Measurements from ENCODE around the gene CRYBG1.
"Not testable (repeated sequence)": the region's sequence is repeated elsewhere in the genome, so short reads cannot be mapped to it uniquely, and the experiment has no call there.

The CRYBG1 gene

DNA sequence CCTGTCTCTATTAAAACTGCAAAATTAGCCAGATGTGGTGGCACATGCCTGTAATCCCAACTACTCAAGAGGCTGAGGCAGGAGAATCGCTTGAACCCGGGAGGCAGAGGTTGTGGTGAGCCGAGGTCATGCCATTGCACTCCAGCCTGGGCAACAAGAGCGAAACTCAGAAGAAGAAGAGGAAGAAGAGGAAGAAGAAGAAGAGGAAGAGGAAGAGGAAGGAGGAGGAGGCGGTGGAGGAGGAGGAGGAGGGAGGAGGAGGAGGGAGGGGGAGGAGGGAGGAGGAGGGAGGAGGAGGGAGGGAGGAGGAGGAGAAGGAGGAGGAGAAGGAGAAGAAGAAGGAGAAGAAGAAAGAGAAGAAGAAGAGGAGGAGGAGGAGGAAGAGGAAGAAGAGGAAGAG, 228.4 kb downstream of the CRYBG1 start:
- DNase-seq (ENCODE audit: low spot score): not testable (repeated sequence)

DNA sequence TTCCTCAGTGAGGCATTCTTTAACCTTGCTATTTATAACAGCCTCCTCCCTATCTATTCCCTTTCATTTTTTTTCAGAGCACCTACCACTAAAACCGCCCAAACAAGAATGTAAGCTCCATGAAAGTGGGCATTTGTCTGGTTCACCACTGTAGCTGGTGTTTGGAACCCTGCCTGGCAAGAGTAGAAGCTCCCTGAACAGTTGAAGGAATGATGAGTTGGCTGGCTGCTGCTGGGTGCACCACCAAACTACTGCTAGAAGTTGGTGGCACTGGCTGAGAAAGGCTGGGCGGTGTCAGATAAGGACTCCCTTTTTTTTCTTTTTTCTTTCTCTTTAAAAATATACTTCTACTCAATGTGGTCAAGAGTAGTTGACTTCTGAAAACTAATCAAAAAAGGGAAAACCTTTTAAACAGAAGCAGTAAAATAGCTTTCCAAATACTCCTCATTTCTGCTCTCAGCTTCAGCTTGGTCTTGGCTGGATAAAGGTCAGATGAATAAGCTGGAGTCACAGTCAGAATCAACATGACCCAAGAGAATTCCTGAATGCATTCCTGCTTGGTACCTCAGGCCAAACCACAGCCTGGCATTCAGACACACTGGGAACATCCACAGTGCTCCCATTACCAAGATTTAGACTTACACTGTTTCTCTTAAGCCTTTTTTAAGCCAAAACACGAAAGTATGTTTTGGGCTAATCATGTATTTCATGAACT, 230.8 kb downstream of the CRYBG1 start:
- no peak for DNase-seq (ENCODE audit: low spot score)

DNA sequence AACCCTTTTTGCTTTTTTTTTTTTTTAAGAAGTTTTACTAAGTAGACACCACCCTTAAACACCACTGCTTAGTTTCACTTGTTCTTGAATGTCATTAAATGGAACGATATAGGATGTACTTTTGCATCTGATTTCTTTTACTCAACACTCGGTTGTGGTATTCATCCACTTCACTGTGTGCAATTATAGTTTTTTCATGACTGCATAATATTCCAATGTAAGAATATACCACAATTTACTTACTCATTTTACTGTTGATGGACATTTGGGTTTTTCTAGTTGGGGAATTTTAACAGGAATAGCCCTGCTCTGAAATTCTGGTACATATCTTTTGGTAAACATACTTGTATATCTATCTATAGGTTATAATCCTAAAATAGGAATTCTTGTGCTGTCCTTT, 238.9 kb downstream of the CRYBG1 start:
- no peak for DNase-seq (ENCODE audit: low spot score)

DNA sequence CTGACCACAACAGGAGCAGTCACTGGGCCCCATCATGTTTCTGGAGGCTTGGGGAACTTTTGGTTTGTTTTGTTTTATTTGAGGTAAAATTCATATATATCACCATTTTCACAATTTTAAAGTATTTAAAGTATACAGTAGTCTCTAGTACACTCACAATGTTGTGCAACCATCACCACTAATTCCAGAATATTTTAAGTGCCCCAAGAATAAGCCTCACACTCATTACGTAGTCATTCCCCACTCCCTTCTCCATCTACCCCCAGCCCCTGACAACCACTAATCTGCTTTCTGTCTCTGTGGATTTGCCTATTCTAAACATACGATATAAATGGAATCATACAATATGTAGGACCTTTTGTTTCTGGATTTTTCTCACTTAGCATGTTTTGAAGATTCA, 239.8 kb downstream of the CRYBG1 start:
- DNase-seq (ENCODE audit: low spot score): no peak

DNA sequence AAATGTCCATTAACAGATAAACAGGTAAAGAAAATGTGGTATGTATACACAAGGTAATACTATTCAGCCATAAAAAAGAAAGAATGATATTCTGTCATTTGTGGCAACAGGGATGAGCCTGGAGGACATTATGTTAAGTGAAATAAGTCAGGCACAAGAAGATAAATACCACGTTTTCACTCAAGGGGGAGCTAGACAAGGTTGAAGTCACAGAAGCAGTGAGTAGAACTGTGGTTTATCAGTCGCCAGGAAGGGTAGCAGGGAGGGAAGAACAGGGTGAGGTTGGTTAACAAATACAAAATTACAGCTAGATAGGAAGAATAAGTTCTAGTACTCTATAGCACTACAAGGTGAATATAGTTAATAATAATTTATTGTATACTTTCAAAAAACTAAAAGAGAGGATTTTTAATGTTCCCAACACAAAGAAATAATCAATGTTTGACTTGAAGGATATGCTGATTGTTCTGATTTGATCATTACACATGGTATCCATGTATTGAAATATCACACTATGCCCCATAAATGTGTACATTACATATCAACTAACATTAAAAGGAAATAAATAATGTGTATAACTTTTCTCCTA, 247.7 kb downstream of the CRYBG1 start:
- no peak for DNase-seq (ENCODE audit: low spot score)

DNA sequence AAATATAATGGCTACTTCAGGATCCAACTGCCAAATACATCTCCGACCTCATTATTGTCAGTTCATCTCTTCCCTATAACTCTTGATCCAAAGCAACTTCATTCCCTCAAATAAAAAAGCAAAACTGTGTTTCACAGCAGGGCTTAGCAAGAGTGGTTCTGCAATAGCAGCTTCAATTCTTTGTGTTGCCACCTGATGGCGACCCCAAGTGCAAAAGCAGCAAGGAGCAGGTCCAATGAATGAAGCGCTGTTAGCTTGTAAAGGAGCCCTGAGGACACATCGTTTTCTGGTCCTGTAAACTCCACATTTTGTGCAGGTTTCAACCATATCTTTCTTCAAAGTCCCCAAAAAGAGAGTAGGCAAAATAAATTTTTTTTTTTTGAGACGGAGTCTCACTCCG, 249.2 kb downstream of the CRYBG1 start:
- no peak for DNase-seq (ENCODE audit: low spot score)

DNA sequence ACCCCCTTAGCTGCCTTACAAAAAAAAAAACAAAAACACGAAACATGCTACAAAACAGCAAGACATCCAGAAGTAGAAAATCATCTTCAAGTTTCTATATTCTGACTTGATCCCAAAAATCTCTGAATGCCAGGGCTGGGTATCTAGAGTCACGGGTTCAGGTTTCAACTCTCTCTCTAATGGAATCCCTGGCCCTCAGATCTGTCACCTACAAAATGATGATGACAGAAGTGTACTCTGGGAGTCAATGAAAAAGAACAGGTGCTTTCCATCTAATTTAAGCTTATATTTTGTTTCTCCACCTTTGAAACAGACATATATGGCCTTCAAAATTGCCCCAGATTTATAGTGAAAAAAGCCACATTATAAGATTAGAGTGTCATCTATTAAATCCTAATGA, 250.5 kb downstream of the CRYBG1 start:
- DNase-seq (ENCODE audit: low spot score): no peak

DNA sequence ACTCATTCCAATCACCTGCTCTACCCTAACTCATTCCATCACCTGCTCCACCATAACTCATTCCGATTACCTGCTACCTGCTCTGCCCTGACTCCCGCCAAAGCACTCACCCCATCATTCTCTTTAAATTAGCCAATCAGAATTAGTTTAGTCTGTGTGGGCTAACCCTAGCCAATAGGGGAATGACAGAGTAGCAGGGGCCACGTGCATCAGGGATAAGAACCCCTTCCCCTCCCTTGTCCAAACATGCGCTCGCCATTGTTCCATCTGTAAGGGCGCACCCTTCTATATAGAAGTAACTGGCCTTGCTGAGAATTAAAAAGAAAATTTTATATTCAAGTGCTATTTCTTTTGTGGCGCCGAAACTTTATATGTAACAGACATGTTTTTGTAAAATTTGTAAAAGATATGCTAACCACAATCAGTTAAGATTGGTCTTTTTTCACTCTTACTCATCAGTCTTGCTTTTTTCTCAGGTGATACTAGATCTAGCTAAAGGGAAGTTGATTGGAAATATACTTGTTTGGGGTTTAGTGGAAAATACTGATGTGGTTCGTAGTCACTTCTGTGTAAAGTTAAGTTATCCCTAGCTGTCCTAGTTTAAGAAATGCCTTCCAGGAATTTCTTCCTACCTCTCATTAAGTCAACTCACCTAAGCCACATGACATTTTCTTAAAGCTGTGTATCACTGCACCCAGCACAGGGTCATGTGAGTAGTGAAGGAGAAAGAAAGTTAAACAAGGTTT, 252.3 kb downstream of the CRYBG1 start:
- DNase-seq (ENCODE audit: low spot score): no peak

DNA sequence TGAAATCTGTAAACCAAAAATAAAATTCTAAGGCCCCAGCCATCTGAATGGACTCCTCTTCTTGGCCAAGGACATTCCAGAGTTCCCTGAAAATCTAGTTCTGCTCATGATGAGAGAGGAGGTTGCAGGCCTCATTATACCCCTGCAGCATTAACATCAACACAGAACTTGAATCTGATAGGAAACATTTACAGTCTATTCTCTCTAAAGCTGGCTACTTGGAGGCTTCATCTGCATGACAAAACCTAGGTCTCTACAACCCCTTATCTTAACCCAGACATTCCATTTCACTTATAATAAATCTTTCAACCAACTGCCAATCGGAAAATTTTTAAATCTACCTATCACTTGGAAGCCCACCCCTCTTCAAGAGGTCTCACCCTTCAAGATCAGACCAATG, 253.1 kb downstream of the CRYBG1 start:
- DNase-seq (ENCODE audit: low spot score): no peak

DNA sequence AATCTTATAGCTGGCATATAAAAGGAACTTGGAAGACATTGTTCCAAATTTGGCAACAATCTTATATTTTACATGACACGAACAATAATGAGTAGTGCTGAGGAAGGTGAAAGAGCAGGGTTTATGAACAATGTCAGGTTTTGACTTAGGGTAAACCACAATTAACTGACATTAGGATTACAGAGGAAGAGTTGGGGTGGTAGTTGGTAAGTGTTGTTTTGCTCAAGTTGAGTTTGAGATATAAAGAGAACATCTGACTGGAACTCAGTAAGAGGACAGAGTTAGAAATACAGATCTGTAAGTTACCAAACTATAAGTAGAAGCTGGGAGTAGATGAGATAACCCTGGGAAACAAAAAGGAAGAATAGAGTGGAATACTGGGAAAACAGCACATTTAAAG, 253.6 kb downstream of the CRYBG1 start:
- DNase-seq (ENCODE audit: low spot score): no peak

DNA sequence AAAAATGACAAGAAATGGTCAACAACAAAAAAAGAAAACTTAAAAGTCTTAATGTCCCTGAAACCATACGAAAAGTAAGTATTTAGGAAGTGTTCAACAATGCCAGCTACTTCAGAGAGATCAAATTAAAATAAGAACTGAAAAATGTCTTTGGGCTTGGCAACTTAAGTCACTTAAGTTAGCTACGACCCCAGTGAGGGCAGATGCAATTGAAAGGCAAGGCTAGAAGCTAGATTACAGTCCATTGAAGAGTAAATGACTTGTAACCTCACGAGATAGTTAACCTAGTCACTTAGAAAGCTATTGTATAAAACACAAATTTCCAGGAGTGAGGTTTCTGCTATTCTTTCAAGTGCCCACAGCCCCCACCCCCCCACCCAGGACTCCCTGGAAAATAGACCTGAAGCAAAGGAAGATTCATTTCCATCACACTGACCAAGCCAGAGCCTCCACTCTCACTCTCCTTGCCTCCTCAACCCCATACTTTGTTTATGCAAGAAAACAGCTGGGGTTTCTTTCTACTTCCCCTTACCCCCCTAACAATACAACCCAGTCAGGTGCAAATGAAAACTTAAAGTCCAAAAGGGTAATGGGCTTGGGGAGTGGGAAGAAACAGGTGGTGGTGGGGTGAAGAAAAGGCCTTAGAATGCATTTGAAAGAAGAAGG, 254.2 kb downstream of the CRYBG1 start:
- no peak for DNase-seq (ENCODE audit: low spot score)

DNA sequence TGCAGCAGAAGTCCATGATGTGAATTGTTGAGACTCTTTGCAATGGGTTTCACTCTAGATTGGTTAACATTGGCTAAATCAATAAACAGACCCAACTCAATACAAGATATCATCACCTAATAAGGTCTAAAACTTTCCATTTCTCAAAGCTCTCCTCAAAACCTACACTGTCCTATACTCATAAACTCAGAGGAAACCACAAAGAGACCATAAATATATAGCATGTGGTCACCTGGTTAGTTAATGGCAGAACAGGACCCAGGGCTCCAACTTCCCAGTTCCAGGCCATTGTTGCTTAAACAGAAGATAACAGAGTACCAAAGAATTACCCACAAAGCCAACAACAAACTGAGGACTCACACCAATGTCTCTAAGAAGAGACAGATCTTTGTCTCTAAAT, 256.8 kb downstream of the CRYBG1 start:
- no peak for DNase-seq (ENCODE audit: low spot score)

DNA sequence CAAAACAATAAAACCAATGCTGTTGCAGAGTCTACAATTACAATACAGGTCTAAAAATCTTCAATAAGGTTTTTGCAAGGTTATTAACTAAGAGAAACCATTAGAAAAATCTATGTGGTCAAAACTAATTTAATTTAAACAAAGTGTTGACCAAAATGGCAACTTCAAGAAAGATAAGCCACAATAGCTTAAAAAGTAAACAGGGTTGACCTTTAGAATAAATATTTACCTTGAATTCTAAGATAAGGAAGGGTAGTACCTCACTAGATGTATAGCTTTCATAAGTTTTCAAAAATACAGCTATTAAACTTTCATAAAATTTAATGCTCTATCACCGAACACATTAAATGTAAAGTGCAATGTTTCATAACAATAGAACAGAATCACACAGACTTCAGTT, 257.3 kb downstream of the CRYBG1 start:
- DNase-seq (ENCODE audit: low spot score): no peak

DNA sequence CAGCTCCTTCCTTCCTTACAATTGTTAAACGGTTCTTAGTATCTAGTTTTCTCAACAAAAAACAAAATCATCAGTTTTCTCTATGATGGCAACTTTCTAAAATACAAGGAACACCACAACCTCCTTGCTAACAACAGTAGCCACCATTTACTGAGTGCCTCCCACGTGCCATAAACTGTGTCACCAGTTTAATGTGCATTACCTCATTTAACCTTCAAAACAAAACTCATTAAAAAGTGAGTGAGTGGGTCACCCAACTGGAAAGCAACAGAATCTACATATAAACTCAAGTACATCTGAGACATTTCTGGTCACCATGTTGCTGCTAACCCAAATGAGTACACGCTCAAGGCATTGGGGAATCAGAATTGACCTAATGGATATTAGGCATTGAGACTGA, 257.8 kb downstream of the CRYBG1 start:
- DNase-seq (ENCODE audit: low spot score): no peak

DNA sequence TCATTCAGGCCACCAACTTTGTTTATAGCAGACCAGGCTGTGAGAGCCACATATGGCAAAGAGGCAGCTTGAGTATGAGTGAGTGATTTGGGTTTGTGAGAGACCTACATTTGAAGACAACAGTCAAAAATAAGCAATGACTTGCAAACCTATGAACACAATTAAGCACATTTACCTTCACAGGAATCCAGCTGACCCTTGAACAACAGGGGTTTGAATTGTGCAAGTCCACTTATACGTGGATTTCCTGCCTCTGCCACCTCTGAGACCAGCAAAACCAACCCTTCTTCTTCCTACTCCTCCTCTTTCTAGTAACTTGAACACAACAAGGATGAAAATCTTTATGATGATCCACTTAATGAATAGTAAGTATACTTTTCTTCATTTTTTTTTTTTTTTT, 258.7 kb downstream of the CRYBG1 start:
- DNase-seq (ENCODE audit: low spot score): no peak

DNA sequence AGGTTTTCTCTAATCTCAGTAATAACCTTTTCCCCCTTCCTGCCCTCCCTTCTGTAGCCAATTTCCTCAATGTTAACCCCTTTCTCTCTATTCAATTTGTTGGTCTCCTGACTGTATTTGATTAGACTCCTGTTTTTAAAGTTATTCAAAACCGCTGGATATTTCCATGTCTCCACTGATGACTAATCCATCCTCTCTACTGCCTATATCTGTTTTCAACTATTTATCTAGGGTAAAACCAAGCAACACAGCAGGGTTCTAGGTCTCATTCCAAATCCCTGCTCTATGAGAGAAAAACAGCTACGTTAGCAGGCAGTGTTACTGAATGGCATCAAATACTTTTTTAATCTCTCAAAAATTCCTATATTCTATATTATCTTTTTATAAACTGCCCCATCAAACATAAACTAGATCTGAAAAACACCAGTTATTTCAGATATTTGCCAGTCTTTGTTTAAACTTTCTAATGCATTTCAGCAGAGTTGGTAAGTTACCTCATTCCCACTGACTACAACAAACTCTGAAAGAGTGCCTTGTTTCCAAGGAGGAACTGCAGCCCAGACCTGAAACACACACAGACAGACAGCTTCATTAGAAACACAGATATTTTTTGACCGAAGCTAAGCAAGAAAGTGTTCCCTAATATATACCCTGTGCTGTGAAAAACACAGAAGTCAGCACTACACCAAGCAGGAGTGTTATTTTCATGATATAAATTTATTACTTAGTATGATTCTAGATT, 260.6 kb downstream of the CRYBG1 start:
- DNase-seq (ENCODE audit: low spot score): no peak
